GM23338 (cell line): Measurements from ENCODE around the gene ACTR6. TPM values are rescaled to one million over a fixed set of nuclear protein-coding genes. Genes with fewer than 3 reads are reported as not detected.

Experiments
- ATAC-seq: fragments of 200-7000 bp; cut with Tn5 transposase; 3 replicates; pipeline ENCODE4 v1.9.1; 2020
- DNase-seq: peaks from one replicate; pipeline ENCODE4 v3.0.0-alpha.2; 2015; ENCODE audit warnings: low spot score
- H2AFZ ChIP-seq: fragments of 200-600 bp; sonication (generic); 2 replicates; pipeline ENCODE4 v1.8.0; 2016; ENCODE audit warnings: antibody characterized with exemption, mild to moderate bottlenecking, moderate library complexity
- H3F3A ChIP-seq: fragments of 200-600 bp; sonication (generic); replicated peaks from 2 replicates; pipeline ENCODE4 v1.8.0; 2017; ENCODE audit warnings: antibody characterized with exemption, mixed run types, low read depth
- H3K27ac ChIP-seq: fragments of 200-600 bp; sonication (generic); 2 replicates; pipeline ENCODE4 v1.6.1; 2016; ENCODE audit warnings: low read depth
- H3K27me3 ChIP-seq: fragments of 200-600 bp; sonication (generic); 2 replicates; pipeline ENCODE4 v1.8.0; 2016; ENCODE audit warnings: mild to moderate bottlenecking, mixed run types, moderate library complexity; ENCODE audit not compliant: insufficient read depth
- H3K36me3 ChIP-seq: fragments of 200-600 bp; sonication (generic); 2 replicates; pipeline ENCODE4 v1.8.0; 2016; ENCODE audit warnings: mild to moderate bottlenecking; ENCODE audit not compliant: insufficient read depth
- H3K4me1 ChIP-seq: fragments of 200-600 bp; sonication (generic); 2 replicates; pipeline ENCODE4 v1.8.0; 2016; ENCODE audit warnings: mild to moderate bottlenecking, moderate library complexity; ENCODE audit not compliant: insufficient read depth
- H3K4me2 ChIP-seq: fragments of 200-600 bp; sonication (generic); 2 replicates; pipeline ENCODE4 v1.7.1; 2017; ENCODE audit warnings: mixed run types
- H3K4me3 ChIP-seq: fragments of 200-600 bp; sonication (generic); 2 replicates; pipeline ENCODE4 v1.6.1; 2016; ENCODE audit warnings: mixed run types
- H3K79me2 ChIP-seq: fragments of 200-600 bp; sonication (generic); replicated peaks from 2 replicates; pipeline ENCODE4 v1.8.0; 2017; ENCODE audit warnings: mild to moderate bottlenecking; ENCODE audit not compliant: insufficient read depth
- H3K9me2 ChIP-seq: fragments of 200-600 bp; sonication (generic); 2 replicates; pipeline ENCODE4 v1.8.0; 2017; ENCODE audit not compliant: insufficient read depth
- H4K20me1 ChIP-seq: fragments of 200-600 bp; sonication (generic); replicated peaks from 2 replicates; pipeline ENCODE4 v1.8.0; 2017; ENCODE audit warnings: mild to moderate bottlenecking; ENCODE audit not compliant: insufficient read depth
- H3K27ac Mint-ChIP-seq: 2 replicates; pipeline ENCODE4 v1.8.0; 2020; ENCODE audit warnings: inconsistent platforms, mild to moderate bottlenecking, moderate library complexity, mixed read lengths
- H3K27me3 Mint-ChIP-seq: 3 replicates; pipeline ENCODE4 v1.8.0; 2022; ENCODE audit warnings: low read depth, mild to moderate bottlenecking, moderate library complexity, mixed read lengths, inconsistent platforms; ENCODE audit not compliant: insufficient read depth, poor library complexity
- H3K36me3 Mint-ChIP-seq: 3 replicates; pipeline ENCODE4 v1.8.0; 2021; ENCODE audit warnings: low read depth, mild to moderate bottlenecking, inconsistent platforms, moderate library complexity, mixed read lengths
- H3K4me1 Mint-ChIP-seq: 3 replicates; pipeline ENCODE4 v1.8.0; 2020; ENCODE audit warnings: mild to moderate bottlenecking, inconsistent platforms, mixed read lengths
- H3K4me3 Mint-ChIP-seq: 3 replicates; pipeline ENCODE4 v1.8.0; 2021; ENCODE audit warnings: moderate library complexity, mild to moderate bottlenecking, inconsistent platforms, mixed read lengths
- H3K9me3 Mint-ChIP-seq: 3 replicates; pipeline ENCODE4 v1.8.0; 2020; ENCODE audit warnings: moderate library complexity, mild to moderate bottlenecking, inconsistent platforms, mixed read lengths
- ETS1 ChIP-seq: IDR thresholded peaks from 2 replicates; pipeline ENCODE4 v1.6.1; 2016; ENCODE audit warnings: antibody characterized with exemption
- EZH2phosphoT487 ChIP-seq: fragments of 200-600 bp; sonication (generic); IDR thresholded peaks from one replicate; pipeline ENCODE4 v1.8.1; 2018; ENCODE audit warnings: antibody characterized with exemption; ENCODE audit not compliant: unreplicated experiment
- STAT1 ChIP-seq: IDR thresholded peaks from one replicate; pipeline ENCODE4 v1.6.1; 2016; ENCODE audit warnings: antibody characterized with exemption; ENCODE audit not compliant: unreplicated experiment
- ZNF331 ChIP-seq: fragments of 250-450 bp; sonication (Bioruptor Pico); IDR thresholded peaks from 2 replicates; pipeline ENCODE4 v1.5.0; 2020; ENCODE audit warnings: low read depth, mild to moderate bottlenecking, moderate library complexity
- ZNF462 ChIP-seq: fragments of 250-450 bp; sonication (Bioruptor Pico); IDR thresholded peaks from 2 replicates; pipeline ENCODE4 v1.5.0; 2020; ENCODE audit warnings: mild to moderate bottlenecking, moderate library complexity
- polyA plus RNA-seq: library from polyadenylated mRNA; unstranded; fragments of >200 nt; fragmentation: Nextera tagmentation; extraction: Ambion mirVana; gene quantifications from 2 replicates; pipeline ENCODE4 v1.2.1, GENCODE V29; 2016
- total RNA-seq: library from RNA; depleted of rRNA; stranded (reverse); fragments of >200 nt; shearing (Covaris generic); gene quantifications from 2 replicates; pipeline ENCODE4 v1.2.3, GENCODE V29; 2014

Gene ACTR6
- total and polyA plus RNA-seq, 2 experiments from 2014 or later, result 30.1 to 42.5 TPM

- no peaks in the 10 kb centered on the region for H3K4me1 Mint-ChIP-seq
- TF ChIP-seq ZNF462 (CRISPR knock-in tag), result no peak
- no peak for TF ChIP-seq ZNF331 (CRISPR knock-in tag)
- TF ChIP-seq STAT1, result no peak
- no peaks in the 10 kb centered on the region for H3K9me3 Mint-ChIP-seq
- H3K4me3 Mint-ChIP-seq, result no peak overlapping the region
- H3K4me3 ChIP-seq, result no peak overlapping the region
- H4K20me1 ChIP-seq, result no peaks in the 10 kb centered on the region
- peaks cover 34% of the 10 kb centered on the region; the same call in 2 of the 3 replicates for H3K36me3 Mint-ChIP-seq
- H3K27ac Mint-ChIP-seq, result no peak overlapping the region
- H2AFZ ChIP-seq, result no peak overlapping the region
- H3F3A ChIP-seq, result no peaks in the 10 kb centered on the region
- no peak for DNase-seq
- no peaks in the 10 kb centered on the region for H3K79me2 ChIP-seq
- 0 out of 2 replicates have a peak overlapping the region, but pooled peaks have one; percentile 16 for H3K27ac ChIP-seq
- H3K36me3 ChIP-seq, result peaks cover 25% of the 10 kb centered on the region; the same call in 1 of the 2 replicates
- H3K4me2 ChIP-seq, result no peak overlapping the region
- no peaks in the 10 kb centered on the region for H3K27me3 ChIP-seq
- H3K9me2 ChIP-seq, result no peaks in the 10 kb centered on the region
- H3K4me1 ChIP-seq, result no peaks in the 10 kb centered on the region
- no peaks in the 10 kb centered on the region for H3K27me3 Mint-ChIP-seq
- no peak for ATAC-seq
Observed at GRCh38 chr12:100215209-100215608, 14.6 kb downstream of the ACTR6 start.

- H3K9me2 ChIP-seq, result no peaks in the 10 kb centered on the region
- Mint-ChIP-seq H3K27ac (no peak overlapping the region), H3K27me3 (no peaks in the 10 kb centered on the region), H3K9me3 (no peaks in the 10 kb centered on the region), H3K36me3 (peaks cover 33% of the 10 kb centered on the region; the same call in 2 of the 3 replicates), H3K4me1 (no peaks in the 10 kb centered on the region), H3K4me3 (no peak overlapping the region)
- no peak overlapping the region for H3K4me2 ChIP-seq
- no peaks in the 10 kb centered on the region for H3K79me2 ChIP-seq
- DNase-seq, result no peak
- H3K4me3 ChIP-seq, result no peak overlapping the region
- H3K27me3 ChIP-seq, result no peaks in the 10 kb centered on the region
- H3K27ac ChIP-seq, result no peak overlapping the region
- H3F3A ChIP-seq, result no peaks in the 10 kb centered on the region
- no peaks in the 10 kb centered on the region for H4K20me1 ChIP-seq
- H3K4me1 ChIP-seq, result no peaks in the 10 kb centered on the region
- no peak for ATAC-seq
- peaks cover 31% of the 10 kb centered on the region; the same call in 1 of the 2 replicates for H3K36me3 ChIP-seq
- H2AFZ ChIP-seq, result no peak overlapping the region
- TF ChIP-seq ETS1 (no peak), ZNF462 (CRISPR knock-in tag) (no peak), EZH2phosphoT487 (no peak)
Observed at GRCh38 chr12:100216337-100216736, 15.7 kb downstream of the ACTR6 start.
